Measurements from ENCODE around the gene AFAP1.

- TF ChIP-seq POLR2AphosphoS5 (IDR thresholded peaks at IDR 0.05; ENCODE audit: low read depth, low read length): no peak
- no peak for TF ChIP-seq POLR2A (IDR thresholded peaks at IDR 0.05; ENCODE audit: low read depth, low read length)
Measured at GRCh38 chr4:7708981-7709380, 230.7 kb downstream of the AFAP1 start.
